Measurements from ENCODE around the gene MAP7D1.

The MAP7D1 gene

DNA sequence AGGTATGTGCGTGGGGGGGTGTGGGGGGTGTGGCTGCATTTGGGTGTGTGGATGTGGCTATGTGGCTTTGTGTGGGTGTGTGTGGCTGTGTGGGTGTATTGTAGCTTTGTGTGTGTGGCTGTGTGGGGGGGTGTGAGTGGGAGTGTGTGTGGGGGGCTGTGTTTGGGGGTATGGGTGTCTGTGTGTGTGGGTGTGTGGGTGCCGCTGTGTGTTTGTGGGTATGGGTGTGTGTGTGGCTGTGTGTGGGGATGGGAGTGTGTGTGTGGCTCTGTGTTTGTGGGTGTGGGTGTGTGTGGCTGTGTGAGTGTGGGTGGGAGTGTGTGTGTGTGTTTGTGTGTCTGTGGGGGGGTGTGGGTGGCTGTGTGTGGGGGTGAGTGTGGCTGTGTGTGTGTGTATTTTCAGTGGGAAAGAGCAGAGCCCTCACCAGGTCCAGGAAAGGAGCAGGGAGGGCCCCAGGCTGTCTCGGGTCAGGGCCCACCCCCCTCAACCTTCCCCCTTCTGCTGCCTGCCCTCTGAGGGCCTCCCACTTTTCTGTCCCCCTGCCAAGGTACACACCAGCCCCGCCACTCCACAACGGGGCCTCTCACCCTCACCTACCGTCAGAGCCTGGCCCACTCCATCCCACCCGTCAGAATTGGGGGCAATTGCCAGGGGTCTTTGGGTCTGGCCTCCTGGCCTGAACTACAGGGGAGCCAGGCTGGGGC lies 29.0 kb upstream of the MAP7D1 start:
- no peak for DNase-seq (ENCODE audit: low read depth)

DNA sequence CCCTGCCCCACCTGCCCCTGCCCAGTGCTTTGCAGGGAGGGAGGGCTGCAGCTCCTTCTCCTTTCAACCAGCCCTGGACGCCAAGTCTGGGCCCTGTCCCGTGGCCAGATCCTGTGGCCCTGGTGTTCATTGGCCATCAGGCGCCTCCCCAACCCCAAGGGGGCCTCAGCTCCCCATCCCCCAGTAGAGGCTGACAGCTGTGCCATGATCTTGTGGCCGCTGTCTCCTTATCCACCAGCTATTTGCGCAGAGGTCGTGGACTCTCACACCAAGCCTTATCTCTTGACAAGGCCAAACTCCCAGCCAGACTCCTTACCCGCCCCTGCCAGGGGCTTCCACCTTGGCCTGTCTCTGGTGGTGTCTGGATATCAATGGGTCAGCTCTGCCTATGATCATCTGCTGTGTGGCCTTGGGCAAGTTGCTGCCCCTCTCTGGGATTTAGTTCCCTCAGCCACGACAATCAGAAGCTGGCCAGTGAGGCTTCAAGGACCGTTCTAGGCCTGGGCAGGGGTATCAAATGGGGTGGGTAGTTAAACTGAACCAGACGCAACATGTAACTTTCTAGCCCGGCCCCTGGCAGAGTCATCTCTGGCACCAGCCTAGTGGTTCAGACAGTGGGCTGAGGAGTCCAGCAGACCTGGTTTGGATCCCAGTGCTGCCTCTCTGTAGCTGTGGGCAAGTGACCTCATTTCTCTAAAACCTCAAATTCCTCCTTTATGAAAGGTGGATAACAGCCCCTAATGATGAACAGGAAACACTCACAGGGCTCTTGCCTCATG lies 27.6 kb upstream of the MAP7D1 start:
- peak; percentile 89 for DNase-seq (ENCODE audit: low read depth)

DNA sequence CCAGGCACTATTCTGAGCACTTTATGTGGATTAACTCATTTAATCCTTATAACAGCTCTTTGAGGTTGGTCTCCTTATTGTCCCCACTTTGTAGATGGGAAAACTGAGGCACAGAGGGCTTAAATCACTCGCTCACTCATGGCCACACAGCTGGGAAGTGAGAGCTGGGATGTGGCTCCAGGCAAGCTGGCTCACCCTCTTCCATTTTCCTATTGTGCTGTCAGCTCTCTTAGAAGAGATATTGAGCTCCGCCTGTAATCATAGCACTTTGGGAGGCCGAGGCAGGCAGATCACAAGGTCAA lies 27.1 kb upstream of the MAP7D1 start:
- no peak for DNase-seq (ENCODE audit: low read depth)

GRCh38 chr1:36132029-36132428 lies 23.9 kb upstream of the MAP7D1 start:
- DNase-seq (ENCODE audit: low read depth), result no peak

- DNase-seq (ENCODE audit: low read depth), result peak; percentile 96
Measured at GRCh38 chr1:36133484-36133883, 22.5 kb upstream of the MAP7D1 start.

- no peak for DNase-seq (ENCODE audit: low read depth)
Measured at GRCh38 chr1:36134031-36134430, 21.9 kb upstream of the MAP7D1 start.

- DNase-seq (ENCODE audit: low read depth), result peak; percentile 75
Measured at GRCh38 chr1:36134505-36135329, 21.2 kb upstream of the MAP7D1 start.

GRCh38 chr1:36135330-36135667 lies 20.7 kb upstream of the MAP7D1 start:
- DNase-seq (ENCODE audit: low read depth), result no peak

DNA sequence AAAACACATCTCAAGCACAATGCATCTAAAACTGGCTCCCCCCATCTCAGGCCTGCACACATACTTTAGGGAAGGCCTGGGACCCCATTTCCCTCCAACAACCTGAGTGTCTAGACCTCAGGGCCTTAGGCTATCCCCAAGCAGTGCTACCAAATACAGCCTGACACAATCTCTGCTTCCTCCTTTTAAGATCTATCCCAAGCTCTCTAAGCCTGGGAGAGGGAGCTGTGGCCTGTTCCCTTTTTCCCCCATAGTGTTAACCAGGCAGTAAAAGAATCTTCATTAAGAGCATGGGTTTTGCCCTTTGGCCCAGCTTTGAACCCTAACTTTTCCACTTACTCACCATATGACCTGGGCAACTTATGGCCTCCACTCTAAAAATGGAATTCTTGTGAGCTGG lies 20.2 kb upstream of the MAP7D1 start:
- no peak for DNase-seq (ENCODE audit: low read depth)

DNA sequence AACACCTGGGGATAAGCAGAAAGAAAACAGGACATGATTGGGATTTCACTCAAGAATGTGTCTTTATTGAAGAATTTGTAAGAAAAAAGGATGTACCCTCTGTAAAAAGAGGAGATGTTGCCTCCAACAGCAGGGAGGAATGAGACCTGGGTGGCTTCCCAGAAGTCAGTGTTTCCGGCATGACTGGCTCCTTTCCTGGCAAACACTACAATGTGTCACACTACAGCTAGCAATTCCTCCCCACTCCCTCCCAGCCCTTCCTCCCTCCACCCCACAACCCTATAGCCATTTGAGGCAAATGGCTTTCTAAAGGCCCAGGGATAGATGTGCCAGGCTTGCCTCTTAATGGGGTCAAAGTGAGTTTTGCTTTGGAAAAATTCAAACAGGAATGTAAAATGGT lies 19.4 kb upstream of the MAP7D1 start:
- DNase-seq (ENCODE audit: low read depth), result peak; percentile 87

GRCh38 chr1:36137226-36137625 lies 18.7 kb upstream of the MAP7D1 start:
- DNase-seq (ENCODE audit: low read depth), result no peak

GRCh38 chr1:36137776-36138175 lies 18.2 kb upstream of the MAP7D1 start:
- DNase-seq (ENCODE audit: low read depth), result no peak

DNA sequence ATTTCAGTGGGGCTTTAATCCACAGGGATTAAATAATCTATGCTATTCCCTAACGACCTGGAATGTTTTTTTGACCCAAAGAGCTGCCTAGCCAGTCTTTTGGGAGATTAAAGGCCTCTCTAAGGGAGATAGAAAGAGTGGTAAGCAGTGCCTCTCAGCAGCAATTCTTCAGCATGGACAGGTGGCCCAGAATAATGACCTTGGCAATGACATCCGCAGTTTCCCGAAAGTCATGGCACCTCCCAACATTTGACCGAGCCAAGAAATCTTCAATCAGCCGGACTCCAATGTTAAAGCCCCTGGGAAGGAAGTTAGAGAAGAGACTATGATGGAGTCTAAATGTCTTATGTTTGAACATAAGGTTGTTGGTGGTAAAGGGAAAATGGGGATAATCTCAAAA lies 16.4 kb upstream of the MAP7D1 start:
- DNase-seq (ENCODE audit: low read depth), result no peak

DNA sequence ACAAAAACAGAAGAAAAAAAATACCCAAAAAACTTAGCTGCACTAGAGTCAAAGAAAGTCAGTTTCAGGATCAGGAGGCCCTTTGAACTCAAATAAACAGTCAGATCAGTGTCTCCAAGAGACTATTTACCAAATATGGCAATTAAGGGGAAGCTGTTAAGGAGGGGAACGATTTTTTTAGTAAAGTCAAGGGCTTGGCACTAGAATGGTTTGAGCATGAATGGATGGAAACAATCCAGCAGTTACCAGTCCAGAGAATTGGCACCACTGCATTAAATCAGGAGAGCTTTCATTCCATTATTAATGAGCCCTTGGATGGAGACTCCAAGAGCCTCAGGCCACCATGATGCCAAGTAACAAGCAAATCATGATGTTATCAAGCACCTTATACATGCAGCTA lies 13.8 kb upstream of the MAP7D1 start:
- no peak for DNase-seq (ENCODE audit: low read depth)

- DNase-seq (ENCODE audit: low read depth), result no peak
Measured at GRCh38 chr1:36143424-36143823, 12.5 kb upstream of the MAP7D1 start.

DNA sequence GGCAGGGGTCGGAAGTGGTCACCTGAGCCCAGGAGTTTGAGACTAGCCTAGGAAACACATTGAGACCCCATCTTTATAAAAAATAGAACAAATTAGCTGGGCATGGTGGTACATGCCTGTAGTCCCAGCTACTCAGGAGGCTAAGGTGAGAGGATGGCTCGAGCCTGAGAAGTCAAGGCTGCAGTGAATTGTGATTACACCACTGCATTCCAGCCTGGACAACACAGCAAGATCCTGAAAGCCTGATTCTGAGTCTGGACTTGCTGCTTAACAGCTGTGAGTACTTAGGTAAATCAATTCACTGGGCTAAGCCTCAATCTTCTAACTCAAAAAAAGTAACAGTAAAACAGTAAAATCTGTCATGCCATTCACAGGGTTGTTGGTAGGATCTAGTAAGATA lies 11.5 kb upstream of the MAP7D1 start:
- no peak for DNase-seq (ENCODE audit: low read depth)

DNA sequence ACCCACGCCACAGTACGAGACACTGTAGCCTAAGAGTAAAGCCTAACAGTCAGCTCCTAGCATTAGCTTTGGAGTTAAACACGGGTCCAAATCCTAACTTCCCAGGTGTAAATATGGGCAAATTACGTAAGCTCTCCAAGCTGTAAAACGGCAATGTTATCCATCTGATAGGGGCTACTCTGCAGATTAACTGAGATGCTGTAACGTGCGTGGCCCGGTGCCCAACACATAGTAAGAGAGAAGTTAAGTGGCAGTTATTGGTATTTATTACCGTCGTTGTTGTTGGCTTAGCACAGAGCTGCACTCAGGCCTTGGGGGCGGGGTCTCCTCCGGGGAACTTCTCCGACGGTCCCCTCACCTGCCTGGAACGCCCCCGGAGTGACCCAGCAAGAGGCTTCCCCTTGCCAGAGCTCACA lies 7.1 kb upstream of the MAP7D1 start:
- no peak for DNase-seq (ENCODE audit: low read depth)

DNA sequence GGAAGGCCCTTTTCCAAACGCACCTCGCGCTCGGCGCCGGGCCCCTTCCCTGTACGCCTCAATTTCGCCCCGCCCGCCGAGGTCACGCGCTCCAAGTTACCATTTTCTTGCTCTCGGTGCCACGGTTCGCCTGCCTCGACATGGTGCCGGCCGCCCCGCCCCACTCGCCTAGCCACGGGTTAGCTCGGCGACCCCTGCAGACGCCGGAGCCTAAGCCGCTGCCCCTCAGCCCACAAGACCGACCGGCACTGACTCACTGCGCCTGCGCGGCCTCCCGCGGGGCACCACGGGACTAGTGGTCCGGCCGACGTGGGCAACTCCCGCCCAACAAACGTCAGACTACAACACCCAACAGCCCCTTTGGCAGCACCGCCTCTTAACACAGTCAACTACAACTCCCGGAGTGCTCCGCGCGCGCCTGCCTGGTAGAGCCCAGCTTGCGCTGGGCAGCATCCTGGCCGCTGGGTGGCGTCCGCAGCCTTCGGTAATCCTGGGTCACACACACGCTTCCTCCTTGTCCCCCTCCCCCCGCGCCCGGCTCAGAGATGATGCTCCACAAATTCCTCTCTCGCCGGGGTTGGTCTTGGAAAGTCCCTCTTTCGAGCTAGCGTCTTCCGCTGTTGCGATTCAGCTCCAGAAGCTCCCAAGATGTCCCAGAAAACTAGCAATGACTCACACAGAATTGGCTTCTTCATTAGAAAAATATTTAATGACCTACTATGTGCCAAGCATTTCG lies 6.6 kb upstream of the MAP7D1 start, which contains the start of gene TRAPPC3:
Gene TRAPPC3 (minus strand): TSS at position 250 of the 736 bp plus-strand sequence. CDS start 108 bp downstream, at position 142.
- peak; percentile 100 for DNase-seq (ENCODE audit: low read depth)

- DNase-seq (ENCODE audit: low read depth), result no peak
Measured at GRCh38 chr1:36149973-36150295, 6.0 kb upstream of the MAP7D1 start.

DNA sequence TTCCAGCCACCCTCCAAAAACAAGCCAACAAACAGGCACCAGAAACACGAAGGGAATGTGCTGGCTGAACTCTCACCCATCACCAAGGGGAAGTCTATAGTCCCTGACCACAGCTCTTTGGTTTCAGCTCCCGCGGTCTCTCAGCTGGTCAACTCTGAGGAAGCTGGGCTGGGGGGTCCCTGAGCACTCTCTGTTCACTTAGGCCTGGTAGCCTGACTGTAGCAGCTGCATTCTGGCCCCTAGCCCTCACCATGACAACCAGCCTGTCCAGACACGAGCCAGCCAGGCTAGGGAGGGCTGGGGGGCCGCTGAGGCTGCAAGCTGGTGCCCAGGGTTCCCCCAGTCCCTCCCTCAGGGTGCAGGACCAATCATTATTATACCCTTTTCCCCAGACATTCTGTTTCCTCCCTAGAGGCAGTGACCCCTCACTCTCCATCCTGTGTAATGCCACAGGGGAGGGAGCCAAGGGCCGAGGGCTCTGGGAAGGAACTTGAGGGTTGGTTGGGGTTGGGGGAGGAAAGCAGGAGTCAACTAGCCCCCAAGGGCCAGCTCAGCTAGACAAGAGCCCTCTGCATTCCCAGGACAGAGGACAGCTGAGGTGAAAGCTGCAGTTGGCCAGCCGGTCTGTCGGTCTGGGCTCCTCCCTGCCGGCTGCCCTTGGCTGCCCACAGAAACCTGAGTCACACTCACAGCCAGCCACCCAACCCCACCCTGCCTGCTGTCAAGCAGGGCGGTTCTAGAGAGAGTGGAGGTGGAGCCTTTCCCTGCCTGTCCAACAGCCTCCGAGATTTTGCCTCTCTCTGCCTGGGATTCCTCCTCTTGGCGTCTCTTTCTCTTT lies 5.4 kb upstream of the MAP7D1 start:
- DNase-seq (ENCODE audit: low read depth), result peak; percentile 97

DNA sequence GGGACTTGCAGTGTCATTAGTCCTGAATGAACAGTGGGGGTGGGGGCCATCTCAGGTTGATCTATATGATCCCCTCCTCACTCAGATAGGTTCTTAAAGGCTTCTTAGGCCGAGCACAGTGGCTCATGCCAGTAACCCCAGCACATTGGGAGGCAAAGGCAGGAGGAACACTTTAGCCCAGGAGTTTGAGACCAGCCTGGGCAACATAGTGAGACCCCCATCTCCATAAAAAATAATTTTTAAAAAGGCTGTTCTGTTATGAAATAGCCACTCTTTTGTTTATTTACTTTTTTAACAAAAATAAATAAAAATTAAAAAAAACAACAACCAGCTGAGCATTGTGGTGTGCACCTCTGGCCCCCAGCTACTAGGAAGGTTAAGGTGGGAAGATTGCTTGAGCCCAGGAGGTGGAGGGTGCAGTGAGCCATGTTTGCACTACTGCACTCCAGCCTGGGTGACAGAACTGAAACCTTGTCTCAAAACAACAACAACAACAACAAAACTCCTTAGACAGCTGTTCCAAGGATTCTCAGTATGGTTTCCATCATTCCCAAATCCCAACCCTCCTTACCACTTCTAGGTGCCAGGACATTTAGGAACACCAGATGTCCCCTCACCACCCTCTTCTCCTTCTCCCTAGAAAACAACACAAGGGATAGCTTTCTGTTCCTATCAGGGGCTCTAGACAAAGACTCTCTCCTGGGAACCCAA lies 4.7 kb upstream of the MAP7D1 start:
- DNase-seq (ENCODE audit: low read depth), result no peak

Data from ELR (cell line).